ENCODE measurements around the gene UFD1.

- TF ChIP-seq ZFP1 (CRISPR knock-in tag; IDR thresholded peaks at IDR 0.05) (no peak), RBBP5 (IDR thresholded peaks at IDR 0.05; ENCODE audit: borderline replicate concordance, insufficient read depth, low read length, poor library complexity, severe bottlenecking) (no peak), POLR2AphosphoS5 (IDR thresholded peaks at IDR 0.05; ENCODE audit: control insufficient read depth, insufficient read depth, low read depth, low read length) (no peak), CTCF (IDR thresholded peaks at IDR 0.05 in 2 of 3, conservative IDR thresholded peaks at IDR 0.05 in 1 of 3; ENCODE audit: insufficient read depth in 2 of 3, low read depth in 1 of 3, low read length in 3 of 3) (no peak), RAD21 (CRISPR knock-in tag; conservative IDR thresholded peaks at IDR 0.05 in 1 of 2, IDR thresholded peaks at IDR 0.05 in 1 of 2) (no peak), MTA1 (IDR thresholded peaks at IDR 0.05; ENCODE audit: borderline replicate concordance) (no peak)
Observed at GRCh38 chr22:19422440-19423301, 56.3 kb downstream of the UFD1 start.
